HG03521 (cell line): ENCODE results near the gene PCDHB11.
"Not testable (repeated sequence)": the region's sequence is repeated elsewhere in the genome, so short reads cannot be mapped to it uniquely, and the experiment has no call there.

Experiments used
- ATAC-seq: cut with Tn5 transposase; IDR thresholded peaks from one replicate; pipeline ENCODE4 v1.9.1; 2021; ENCODE audit warnings: mild to moderate bottlenecking, moderate library complexity; ENCODE audit not compliant: unreplicated experiment

PCDHB11 gene

DNA sequence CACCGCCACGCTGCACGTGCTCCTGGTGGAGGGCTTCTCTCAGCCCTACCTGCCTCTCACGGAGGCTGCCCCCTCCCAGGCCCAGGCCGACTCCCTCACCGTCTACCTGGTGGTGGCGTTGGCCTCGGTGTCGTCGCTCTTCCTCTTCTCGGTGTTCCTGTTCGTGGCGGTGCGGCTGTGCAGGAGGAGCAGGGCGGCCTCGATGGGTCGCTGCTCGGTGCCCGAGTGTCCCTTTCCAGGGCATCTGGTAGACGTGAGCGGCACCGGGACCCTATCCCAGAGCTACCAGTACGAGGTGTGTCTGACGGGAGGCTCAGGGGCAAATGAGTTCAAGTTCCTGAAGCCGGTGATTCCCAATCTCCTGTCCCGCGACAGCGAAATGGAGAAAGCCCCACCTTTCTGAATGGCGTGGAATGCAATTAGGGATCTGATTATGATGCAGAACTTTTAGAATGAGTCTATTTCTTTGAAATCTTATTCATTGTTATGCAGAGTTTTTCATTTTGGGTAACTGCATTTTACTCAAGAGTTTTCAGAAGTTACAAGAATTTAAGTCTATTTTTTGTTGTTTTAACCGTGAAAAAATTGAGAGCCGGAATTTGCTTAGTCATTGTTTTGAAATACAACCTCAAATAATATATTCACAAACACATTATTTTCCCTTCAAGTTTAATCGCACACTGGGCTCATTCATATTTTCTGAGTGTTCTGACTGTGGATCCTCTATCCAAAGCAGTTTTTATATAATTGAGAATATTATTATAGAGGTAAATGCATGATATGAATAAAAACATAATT is 37.3 kb downstream of the PCDHB11 start:
- no peak for ATAC-seq

DNA sequence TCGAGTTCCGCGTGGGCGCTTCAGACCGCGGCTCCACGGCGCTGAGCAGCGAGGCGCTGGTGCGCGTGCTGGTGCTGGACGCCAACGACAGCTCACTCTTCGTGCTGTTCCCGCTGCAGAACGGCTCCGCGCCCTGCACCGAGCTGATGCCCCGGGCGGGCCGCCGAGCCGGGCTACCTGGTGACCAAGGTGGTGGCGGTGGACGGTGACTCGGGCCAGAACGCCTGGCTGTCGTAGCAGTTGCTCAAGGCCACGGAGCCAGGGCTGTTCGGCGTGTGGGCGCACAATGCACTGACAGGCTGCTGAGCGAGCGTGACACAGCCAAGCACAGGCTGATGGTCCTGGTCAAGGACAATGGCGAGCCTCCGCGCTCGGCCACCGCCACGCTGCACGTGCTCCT is 42.1 kb downstream of the PCDHB11 start:
- no peak for ATAC-seq

DNA sequence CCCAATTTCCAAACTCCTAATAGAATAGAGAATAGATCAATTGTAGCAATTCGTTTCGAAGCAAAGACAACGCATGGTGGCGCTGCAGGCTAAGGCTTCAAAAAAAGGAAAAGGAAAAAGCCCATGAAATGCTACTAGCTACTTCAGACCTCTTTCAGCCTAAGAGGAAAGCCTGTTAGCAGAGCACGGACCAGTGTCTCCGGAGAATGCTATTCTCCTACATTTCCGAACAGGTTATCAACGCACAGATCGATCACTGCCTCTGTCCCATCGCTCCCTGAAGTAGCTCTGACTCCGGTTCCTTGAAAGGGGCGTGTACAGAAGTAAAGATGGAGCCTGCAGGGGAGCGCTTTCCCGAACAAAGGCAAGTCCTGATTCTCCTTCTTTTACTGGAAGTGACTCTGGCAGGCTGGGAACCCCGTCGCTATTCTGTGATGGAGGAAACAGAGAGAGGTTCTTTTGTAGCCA is 45.9 kb downstream of the PCDHB11 start, which contains the start of gene PCDHB15:
Gene PCDHB15, plus strand, starts transcription at position 146 of the 468 bp plus-strand sequence. Its CDS starts 184 bp downstream, at position 330.
- no peak for ATAC-seq

DNA sequence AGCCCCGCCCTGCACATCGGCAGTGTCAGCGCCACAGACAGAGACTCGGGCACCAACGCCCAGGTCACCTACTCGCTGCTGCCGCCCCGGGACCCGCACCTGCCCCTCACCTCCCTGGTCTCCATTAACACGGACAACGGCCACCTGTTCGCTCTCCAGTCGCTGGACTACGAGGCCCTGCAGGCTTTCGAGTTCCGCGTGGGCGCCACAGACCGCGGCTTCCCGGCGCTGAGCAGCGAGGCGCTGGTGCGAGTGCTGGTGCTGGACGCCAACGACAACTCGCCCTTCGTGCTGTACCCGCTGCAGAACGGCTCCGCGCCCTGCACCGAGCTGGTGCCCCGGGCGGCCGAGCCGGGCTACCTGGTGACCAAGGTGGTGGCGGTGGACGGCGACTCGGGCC is 47.5 kb downstream of the PCDHB11 start:
- not testable (repeated sequence) for ATAC-seq

DNA sequence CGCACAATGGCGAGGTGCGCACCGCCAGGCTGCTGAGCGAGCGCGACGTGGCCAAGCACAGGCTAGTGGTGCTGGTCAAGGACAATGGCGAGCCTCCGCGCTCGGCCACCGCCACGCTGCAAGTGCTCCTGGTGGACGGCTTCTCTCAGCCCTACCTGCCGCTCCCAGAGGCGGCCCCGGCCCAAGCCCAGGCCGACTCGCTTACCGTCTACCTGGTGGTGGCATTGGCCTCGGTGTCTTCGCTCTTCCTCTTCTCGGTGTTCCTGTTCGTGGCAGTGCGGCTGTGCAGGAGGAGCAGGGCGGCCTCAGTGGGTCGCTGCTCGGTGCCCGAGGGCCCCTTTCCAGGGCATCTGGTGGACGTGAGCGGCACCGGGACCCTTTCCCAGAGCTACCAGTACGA is 48.0 kb downstream of the PCDHB11 start:
- ATAC-seq: not testable (repeated sequence)

DNA sequence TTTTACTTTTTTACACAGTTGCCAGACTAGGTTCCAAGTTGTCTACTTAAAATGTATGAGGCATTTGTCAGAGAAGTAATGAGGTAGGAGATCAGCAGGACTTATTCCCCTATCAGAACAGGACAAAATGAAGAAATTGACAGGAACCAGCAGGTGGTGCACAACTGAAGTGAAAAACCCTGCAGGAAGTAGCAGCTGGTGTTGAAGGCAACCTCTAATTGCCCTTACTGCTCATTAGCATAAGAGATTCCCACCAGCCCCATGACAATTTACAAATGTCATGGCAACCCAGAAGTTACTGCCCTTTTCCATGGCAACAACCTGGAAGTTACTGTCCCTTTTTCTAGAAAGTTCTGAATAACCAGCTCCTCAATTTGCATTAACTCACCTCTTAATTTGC is 51.1 kb downstream of the PCDHB11 start:
- ATAC-seq: no peak
